H1 (cell line): Measurements from ENCODE around the gene DPYD. TPM values are rescaled to one million over a fixed set of nuclear protein-coding genes. Genes with fewer than 3 reads are reported as not detected.

ENCODE experiments used
- CREB1 ChIP-seq: IDR thresholded peaks from 2 replicates; pipeline ENCODE4 v1.6.1; 2012; ENCODE audit warnings: inconsistent platforms
- KDM5A ChIP-seq: fragments of 200-600 bp; IDR thresholded peaks from 2 replicates; pipeline ENCODE4 v1.7.1; 2012; ENCODE audit warnings: mild to moderate bottlenecking, low read length, inconsistent platforms, mixed read lengths
- POLR2AphosphoS5 ChIP-seq: IDR thresholded peaks from 2 replicates; pipeline ENCODE4 v1.6.1; 2011; ENCODE audit warnings: low read depth, low read length
- SP4 ChIP-seq: IDR thresholded peaks from 2 replicates; pipeline ENCODE4 v1.6.1; 2012; ENCODE audit warnings: low read length, inconsistent platforms
- TBP ChIP-seq: IDR thresholded peaks from 2 replicates; pipeline ENCODE4 v1.6.1; 2011; ENCODE audit warnings: low read depth, low read length, improper control_type of control experiment
- polyA plus RNA-seq, 7 experiments: library from polyadenylated mRNA; depleted of rRNA in 3 of 7; stranded (reverse) in 5 of 7; unstranded in 2 of 7; fragments of >200 nt in 5 of 7; fragments of 200-250 nt in 2 of 7; gene quantifications; 1 replicate in 5 of 7; 2 replicates in 1 of 7; 4 replicates in 1 of 7; pipeline versions ENCODE4 v1.2.1 to v1.2.3, GENCODE V29; 2011 to 2013; ENCODE audit warnings: missing spikeins in 2 of 7, mixed read lengths in 2 of 7
- total RNA-seq: library from RNA; stranded (reverse); fragmentation: NEBNext Ultra II Directional; extraction: Animal tissue kit (Norgen Biotek cat#: 25700); gene quantifications from 2 replicates; pipeline ENCODE4 v1.2.1, GENCODE V29; 2021

DPYD gene
- total and polyA plus RNA-seq, 2 of the 8 experiments (the other 6 are each of a cell fraction or from before 2014, with no cell fraction given), result 0.29 to 0.73 TPM

DNA sequence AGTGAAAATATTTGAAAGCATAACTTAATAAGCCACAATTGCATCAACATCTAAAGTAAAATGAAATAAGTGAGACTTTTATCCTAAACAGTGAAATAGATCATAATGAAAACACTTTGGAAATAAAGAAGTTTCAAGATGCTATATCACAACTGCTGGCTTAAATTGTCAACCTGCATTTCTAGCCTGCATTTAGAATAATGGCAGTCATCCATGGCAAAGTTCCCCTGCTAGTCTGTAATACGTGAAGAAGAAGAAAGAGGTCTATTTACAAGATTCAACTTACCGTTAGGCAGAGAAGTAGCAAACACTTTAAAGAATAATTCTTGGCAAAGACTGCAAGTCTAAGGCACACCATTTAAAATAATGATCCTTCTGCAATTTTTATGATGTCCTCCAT is 133.6 kb downstream of the DPYD start (continued):
- no peak for TF ChIP-seq KDM5A
- TF ChIP-seq TBP, result no peak
- no peak for TF ChIP-seq POLR2AphosphoS5
- no peak for TF ChIP-seq CREB1
- no peak for TF ChIP-seq SP4
